ENCODE measurements around the gene MICAL2. TPM values are rescaled to one million over a fixed set of nuclear protein-coding genes. Genes with fewer than 3 reads are reported as not detected.

The MICAL2 gene, protein sequence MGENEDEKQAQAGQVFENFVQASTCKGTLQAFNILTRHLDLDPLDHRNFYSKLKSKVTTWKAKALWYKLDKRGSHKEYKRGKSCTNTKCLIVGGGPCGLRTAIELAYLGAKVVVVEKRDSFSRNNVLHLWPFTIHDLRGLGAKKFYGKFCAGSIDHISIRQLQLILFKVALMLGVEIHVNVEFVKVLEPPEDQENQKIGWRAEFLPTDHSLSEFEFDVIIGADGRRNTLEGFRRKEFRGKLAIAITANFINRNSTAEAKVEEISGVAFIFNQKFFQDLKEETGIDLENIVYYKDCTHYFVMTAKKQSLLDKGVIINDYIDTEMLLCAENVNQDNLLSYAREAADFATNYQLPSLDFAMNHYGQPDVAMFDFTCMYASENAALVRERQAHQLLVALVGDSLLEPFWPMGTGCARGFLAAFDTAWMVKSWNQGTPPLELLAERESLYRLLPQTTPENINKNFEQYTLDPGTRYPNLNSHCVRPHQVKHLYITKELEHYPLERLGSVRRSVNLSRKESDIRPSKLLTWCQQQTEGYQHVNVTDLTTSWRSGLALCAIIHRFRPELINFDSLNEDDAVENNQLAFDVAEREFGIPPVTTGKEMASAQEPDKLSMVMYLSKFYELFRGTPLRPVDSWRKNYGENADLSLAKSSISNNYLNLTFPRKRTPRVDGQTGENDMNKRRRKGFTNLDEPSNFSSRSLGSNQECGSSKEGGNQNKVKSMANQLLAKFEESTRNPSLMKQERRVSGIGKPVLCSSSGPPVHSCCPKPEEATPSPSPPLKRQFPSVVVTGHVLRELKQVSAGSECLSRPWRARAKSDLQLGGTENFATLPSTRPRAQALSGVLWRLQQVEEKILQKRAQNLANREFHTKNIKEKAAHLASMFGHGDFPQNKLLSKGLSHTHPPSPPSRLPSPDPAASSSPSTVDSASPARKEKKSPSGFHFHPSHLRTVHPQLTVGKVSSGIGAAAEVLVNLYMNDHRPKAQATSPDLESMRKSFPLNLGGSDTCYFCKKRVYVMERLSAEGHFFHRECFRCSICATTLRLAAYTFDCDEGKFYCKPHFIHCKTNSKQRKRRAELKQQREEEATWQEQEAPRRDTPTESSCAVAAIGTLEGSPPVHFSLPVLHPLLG
- 18.0 and 23.9 TPM in 2 replicates for total RNA-seq

DNA sequence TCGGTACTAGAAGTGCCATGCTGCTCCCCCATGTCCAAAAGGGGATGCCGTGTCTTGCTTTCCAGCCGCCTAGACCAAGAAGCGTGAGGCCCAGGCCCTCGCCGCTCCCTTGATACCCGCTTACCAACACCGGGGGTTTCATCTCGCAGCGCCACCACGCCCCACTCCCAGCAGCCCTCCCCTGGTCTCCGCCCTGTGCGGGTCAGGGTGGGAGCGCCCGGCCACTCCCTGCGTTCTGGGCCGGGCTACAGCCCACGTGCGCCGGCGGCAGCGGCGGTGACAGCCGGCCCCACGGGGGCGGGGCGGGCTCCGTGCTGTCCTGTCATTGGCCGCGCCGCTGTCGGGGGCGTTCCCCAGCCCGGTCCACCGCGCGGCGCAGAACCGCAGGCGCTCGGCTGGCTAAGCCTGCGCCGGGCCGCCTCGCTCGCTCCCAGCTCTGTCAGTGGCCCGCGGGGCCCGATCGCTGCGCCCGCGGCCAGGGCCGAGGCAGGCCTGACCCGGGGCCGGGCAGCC, at the start of gene MICAL2:
MICAL2 (plus strand) TSS at position 390 of the 513 bp plus-strand sequence. CDS start 51,566 bp downstream, outside the sequence.

Small RNA genes within 50 kb of the gene (small RNA-seq; reads per million reads assigned to genes)
- gene MIR6124 = not detected

Other genes starting within 250 kb of the MICAL2 start
- 11.1 and 14.7 TPM in 2 replicates for gene DKK3, start 102.0 kb upstream of the MICAL2 start, total RNA-seq